Hepatocyte (in vitro differentiated cells): Measurements from ENCODE around the gene SPAG5.

Experiments
- CTCF ChIP-seq: fragments of 200-600 bp; sonication (generic); IDR thresholded peaks from 2 replicates; pipeline ENCODE4 v1.5.1; 2016; ENCODE audit warnings: antibody characterized with exemption, mild to moderate bottlenecking; ENCODE audit not compliant: poor library complexity
- EZH2 ChIP-seq: fragments of 200-600 bp; sonication (generic); IDR thresholded peaks from 2 replicates; pipeline ENCODE4 v1.6.1; 2016; ENCODE audit warnings: antibody characterized with exemption, mild to moderate bottlenecking, borderline replicate concordance
- EZH2phosphoT487 ChIP-seq: fragments of 200-600 bp; sonication (generic); IDR thresholded peaks from one replicate; pipeline ENCODE4 v1.6.1; 2018; ENCODE audit warnings: antibody characterized with exemption, mild to moderate bottlenecking, low read depth, moderate library complexity; ENCODE audit not compliant: unreplicated experiment, severe bottlenecking

- TF ChIP-seq EZH2 (no peak), EZH2phosphoT487 (no peak), CTCF (no peak)
Measured at GRCh38 chr17:28634206-28634865, 35.5 kb upstream of the SPAG5 start.
